BE2C (cell line): ENCODE results near the gene PMPCB. TPM values are rescaled to one million over a fixed set of nuclear protein-coding genes. Genes with fewer than 3 reads are reported as not detected.
"Not testable (repeated sequence)": the region's sequence is repeated elsewhere in the genome, so short reads cannot be mapped to it uniquely, and the experiment has no call there.

Source experiments
- DNase-seq: peaks from one replicate; pipeline ENCODE4 v3.0.0-alpha.2; 2020
- H3K27me3 ChIP-seq: fragments of 250-450 bp; sonication (Bioruptor Pico); 2 replicates; pipeline ENCODE4 v1.5.1; 2020; ENCODE audit warnings: mild to moderate bottlenecking
- H3K36me3 ChIP-seq: fragments of 250-450 bp; sonication (Bioruptor Pico); 2 replicates; pipeline ENCODE4 v1.5.1; 2020; ENCODE audit warnings: mild to moderate bottlenecking
- H3K4me1 ChIP-seq: fragments of 250-450 bp; sonication (Bioruptor Pico); 2 replicates; pipeline ENCODE4 v1.5.1; 2020
- H3K4me3 ChIP-seq: 2 replicates; pipeline ENCODE4 v1.5.1; 2011; ENCODE audit warnings: low read depth, low read length
- H3K9me3 ChIP-seq: fragments of 250-450 bp; sonication (Bioruptor Pico); 2 replicates; pipeline ENCODE4 v1.5.1; 2020
- polyA plus RNA-seq: library from polyadenylated mRNA; unstranded; fragments of >200 nt; gene quantifications from one replicate; pipeline ENCODE4 v1.2.1, GENCODE V29; 2012; ENCODE audit warnings: low read depth, missing spikeins; ENCODE audit not compliant: insufficient read length, insufficient read depth
- TF ChIP-seq, protein P1 (sequence below): IDR thresholded peaks from 2 replicates; pipeline ENCODE4 v1.5.1; 2012; ENCODE audit warnings: mild to moderate bottlenecking, low read depth, low read length

Gene PMPCB
- 42.1 TPM for polyA plus RNA-seq

DNA sequence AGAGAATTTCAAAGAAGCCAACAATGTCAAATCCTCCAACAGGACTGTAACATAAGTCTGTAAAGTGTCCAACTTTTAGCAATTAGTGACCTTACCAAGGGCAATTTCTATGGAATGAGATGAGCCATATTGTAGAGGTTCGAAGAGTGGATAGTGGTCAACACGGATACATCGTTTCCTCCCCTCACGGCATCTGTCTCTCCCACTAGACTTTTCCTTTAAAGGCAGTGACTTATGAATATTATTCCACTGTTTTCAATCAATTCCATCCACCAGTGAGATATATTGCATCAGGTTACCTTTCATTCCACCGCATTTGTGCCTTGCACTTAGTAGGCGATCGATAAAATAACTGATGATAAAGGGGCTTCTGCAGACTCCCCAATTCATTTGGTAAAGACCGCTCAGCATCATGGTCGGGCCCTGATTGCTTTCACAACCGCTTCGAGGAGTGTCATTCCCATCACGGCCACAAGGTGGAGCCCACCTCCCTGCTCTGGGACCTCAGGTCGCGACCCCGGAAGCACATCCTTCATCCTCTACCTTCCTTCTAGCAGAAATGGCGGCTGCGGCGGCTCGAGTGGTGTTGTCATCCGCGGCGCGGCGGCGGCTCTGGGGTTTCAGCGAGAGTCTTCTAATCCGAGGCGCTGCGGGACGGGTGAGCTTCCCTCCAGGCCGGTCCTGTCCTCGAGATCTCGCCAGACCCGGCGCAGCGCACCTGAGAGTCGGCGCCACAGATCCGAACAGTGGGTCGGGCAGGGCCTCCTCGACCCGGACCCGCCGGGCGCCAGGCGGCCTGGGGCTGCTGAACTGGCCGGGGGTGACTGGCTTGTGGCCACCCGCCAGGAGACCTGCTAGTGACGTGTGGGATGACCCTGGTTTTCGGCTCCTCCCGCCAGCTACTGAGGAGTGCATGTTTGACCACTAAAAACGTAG, at the start of gene PMPCB:
Gene PMPCB, plus strand, starts transcription at position 535 of the 936 bp plus-strand sequence. Its CDS starts 25 bp downstream, at position 560.
- Histone ChIP-seq H3K27me3 (no peaks in the 10 kb centered on the region), H3K4me1 (no peaks in the 10 kb centered on the region), H3K4me3 (peak within 1 kb of the TSS; percentile 96), H3K9me3 (no peaks in the 10 kb centered on the region), H3K36me3 (peaks cover 35% of the 10 kb centered on the region)
- TF ChIP-seq, protein P1, sequence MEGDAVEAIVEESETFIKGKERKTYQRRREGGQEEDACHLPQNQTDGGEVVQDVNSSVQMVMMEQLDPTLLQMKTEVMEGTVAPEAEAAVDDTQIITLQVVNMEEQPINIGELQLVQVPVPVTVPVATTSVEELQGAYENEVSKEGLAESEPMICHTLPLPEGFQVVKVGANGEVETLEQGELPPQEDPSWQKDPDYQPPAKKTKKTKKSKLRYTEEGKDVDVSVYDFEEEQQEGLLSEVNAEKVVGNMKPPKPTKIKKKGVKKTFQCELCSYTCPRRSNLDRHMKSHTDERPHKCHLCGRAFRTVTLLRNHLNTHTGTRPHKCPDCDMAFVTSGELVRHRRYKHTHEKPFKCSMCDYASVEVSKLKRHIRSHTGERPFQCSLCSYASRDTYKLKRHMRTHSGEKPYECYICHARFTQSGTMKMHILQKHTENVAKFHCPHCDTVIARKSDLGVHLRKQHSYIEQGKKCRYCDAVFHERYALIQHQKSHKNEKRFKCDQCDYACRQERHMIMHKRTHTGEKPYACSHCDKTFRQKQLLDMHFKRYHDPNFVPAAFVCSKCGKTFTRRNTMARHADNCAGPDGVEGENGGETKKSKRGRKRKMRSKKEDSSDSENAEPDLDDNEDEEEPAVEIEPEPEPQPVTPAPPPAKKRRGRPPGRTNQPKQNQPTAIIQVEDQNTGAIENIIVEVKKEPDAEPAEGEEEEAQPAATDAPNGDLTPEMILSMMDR = peak; percentile 92
- DNase-seq = peak; percentile 95

DNA sequence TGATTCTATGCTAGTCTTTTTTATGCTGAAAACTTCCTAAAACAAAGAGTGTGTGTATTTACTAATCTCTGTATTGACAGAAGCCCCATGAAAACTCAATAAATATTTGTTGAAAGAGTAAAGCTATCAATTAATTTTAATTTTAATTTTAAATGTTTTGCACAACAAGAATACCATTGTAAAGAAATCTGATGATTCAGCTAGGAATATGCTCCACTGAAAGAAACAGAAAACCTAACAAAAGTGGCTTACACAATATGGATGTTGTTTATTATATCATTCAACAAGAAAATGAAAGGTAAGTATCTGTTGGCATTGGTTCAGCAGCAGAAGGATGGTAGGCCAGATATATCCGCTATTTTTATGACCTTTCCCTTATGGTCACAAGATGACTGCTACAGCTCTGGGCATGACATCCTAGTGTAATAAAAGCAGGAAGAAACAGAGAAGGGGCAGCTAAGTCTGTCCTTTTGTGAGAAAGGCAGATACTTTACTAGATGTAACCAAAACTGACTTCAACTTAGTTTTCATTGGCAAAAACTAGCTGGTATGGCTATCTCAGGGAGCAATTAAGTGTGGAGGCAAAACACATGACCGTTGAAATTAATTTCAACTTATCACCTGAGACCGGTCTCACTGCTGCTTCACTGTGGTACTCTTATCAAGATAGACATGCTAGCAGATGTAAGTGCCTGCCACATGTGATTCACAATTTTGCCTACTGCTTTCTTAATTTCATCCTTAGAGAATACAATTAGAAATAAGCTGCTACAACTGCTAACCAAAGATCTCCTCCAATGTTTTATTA, 43.3 kb upstream of the PMPCB start:
- H3K4me1 ChIP-seq = not testable (repeated sequence)

GRCh38 chr7:103264054-103264453, 33.2 kb upstream of the PMPCB start:
- not testable (repeated sequence) for H3K4me3 ChIP-seq, DNase-seq, H3K27me3 ChIP-seq, H3K36me3 ChIP-seq, H3K9me3 ChIP-seq, H3K4me1 ChIP-seq

More for the DNA sequence above, 43.3 kb upstream of the PMPCB start:
- not testable (repeated sequence) for DNase-seq, H3K27me3 ChIP-seq, H3K4me3 ChIP-seq, H3K36me3 ChIP-seq, H3K9me3 ChIP-seq

DNA sequence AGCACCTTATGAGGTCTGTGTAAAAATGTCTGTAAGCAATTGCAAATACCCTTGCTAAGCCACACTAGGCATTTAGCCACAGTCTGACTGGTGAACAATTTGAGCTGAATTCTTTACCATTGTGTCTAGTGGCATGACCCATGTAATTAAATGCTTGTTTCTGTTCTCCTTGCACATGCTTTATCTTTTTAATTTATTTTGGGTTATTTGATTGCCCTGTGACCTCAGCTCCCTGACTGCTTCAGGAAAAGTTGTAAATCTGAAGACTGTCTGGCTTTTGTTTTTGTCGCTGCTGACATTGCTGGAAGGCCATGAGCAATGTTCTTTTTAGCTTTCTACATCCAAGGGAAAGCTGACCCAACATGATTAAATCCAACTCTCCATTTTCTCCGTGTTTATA, 31.0 kb upstream of the PMPCB start:
- H3K27me3 ChIP-seq, H3K4me3 ChIP-seq, H3K36me3 ChIP-seq, H3K4me1 ChIP-seq, H3K9me3 ChIP-seq, DNase-seq: not testable (repeated sequence)

DNA sequence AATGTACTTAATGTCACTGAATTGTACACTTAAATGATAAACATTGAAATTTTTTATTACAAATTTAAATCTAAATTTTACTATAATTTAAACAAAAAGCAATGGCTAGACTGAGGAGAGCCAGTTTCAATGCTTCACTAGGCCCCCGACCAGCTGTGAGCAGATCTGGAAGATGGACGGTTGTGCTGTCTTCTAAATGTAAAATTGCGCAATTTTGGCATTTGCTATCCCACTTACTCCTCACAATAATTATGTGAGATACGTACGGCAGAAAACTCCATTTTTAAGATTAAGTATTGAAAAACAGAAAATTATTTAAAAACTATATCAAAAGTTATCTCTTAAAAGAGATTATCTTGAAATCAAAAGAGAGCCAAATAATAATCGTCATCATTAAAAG, 23.9 kb upstream of the PMPCB start:
- DNase-seq, H3K4me1 ChIP-seq, H3K9me3 ChIP-seq, H3K27me3 ChIP-seq, H3K36me3 ChIP-seq, H3K4me3 ChIP-seq: not testable (repeated sequence)

- H3K9me3 ChIP-seq, H3K27me3 ChIP-seq, H3K4me3 ChIP-seq, H3K4me1 ChIP-seq, DNase-seq, H3K36me3 ChIP-seq: not testable (repeated sequence)
Measured at GRCh38 chr7:103274867-103275266, 22.4 kb upstream of the PMPCB start.

DNA sequence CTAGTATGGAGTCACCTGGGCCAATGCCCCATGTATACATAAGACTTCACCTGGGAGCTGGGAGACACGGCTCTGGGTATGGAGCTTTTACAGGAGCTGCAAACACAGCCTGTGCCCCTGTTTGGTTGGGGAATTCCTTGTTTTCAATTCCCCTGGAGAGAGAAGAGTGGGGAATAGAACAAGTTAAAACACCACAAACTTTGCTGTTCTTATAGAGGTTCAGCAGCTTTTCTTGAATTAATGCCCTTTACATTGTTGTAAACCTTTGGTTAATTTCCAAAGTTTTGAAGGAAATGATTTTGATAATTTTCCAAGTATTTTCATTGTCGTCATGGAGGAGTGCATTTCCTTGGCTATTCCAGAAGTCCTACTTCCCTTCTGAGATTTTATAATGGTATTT, 19.0 kb upstream of the PMPCB start:
- H3K36me3 ChIP-seq, DNase-seq, H3K4me3 ChIP-seq, H3K4me1 ChIP-seq, H3K9me3 ChIP-seq, H3K27me3 ChIP-seq: not testable (repeated sequence)

DNA sequence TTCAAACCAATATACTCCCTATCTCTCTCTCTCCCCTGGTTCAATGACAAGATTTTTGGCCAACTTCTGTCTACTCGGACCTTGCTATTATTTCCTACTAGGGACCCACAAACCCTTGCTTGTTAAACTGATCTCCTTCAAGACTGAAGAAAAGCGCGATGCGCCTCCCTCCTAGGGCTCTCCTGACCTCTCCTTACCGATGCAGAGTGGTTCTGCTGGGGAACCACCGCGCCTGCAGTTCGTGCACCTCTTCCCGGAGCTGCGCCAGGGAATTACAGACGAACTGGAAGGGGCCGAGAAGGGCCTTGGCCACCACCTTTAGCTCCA, 17.6 kb upstream of the PMPCB start:
- H3K36me3 ChIP-seq, H3K9me3 ChIP-seq, DNase-seq, H3K27me3 ChIP-seq, H3K4me1 ChIP-seq: not testable (repeated sequence)
- peak overlapping the region; percentile 81 for H3K4me3 ChIP-seq

GRCh38 chr7:103279963-103280802, 17.1 kb upstream of the PMPCB start:
- H3K27me3 ChIP-seq, H3K36me3 ChIP-seq, H3K4me1 ChIP-seq, H3K9me3 ChIP-seq: not testable (repeated sequence)
- DNase-seq = peak; percentile 88
- H3K4me3 ChIP-seq = peak overlapping the region; percentile 81

DNA sequence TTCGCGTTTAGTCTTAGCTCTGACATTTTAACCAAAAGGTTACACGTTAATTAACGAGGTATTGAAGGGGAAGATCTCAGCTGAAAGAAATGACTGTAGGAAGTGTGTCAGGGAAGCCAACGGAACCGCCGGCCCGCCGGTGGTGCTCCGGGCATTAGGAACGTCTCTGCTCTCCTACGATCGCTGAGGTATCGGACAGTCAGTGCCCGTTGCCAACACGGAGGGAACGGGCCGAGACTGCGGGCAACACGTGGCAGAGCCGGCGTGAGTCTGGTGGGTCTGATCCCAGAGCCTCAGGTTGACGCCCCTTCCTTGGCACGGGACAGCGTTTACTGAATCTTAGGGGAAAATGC, 16.5 kb upstream of the PMPCB start:
- not testable (repeated sequence) for DNase-seq, H3K9me3 ChIP-seq, H3K36me3 ChIP-seq, H3K27me3 ChIP-seq, H3K4me1 ChIP-seq
- peak overlapping the region; percentile 81 for H3K4me3 ChIP-seq

GRCh38 chr7:103282802-103283427, 14.3 kb upstream of the PMPCB start:
- H3K4me1 ChIP-seq, DNase-seq, H3K36me3 ChIP-seq, H3K27me3 ChIP-seq, H3K9me3 ChIP-seq, H3K4me3 ChIP-seq: not testable (repeated sequence)
